PC-9 (cell line): Measurements from ENCODE around the gene TMEM252. TPM values are rescaled to one million over a fixed set of nuclear protein-coding genes. Genes with fewer than 3 reads are reported as not detected.

Experiments used
- BruUV-seq: library from RNA; stranded (reverse); fragments of 400-500 nt; replicated peaks from 2 replicates; lab custom pipeline; 2021; lab: Mats Ljungman, UMichigan
- CTCF ChIA-PET: fragments of 300-600 bp; sonication (Branson Sonifier 250); formaldehyde crosslinking; loops from one replicate; lab custom pipeline; 2022; ENCODE audit warnings: antibody characterized with exemption; lab: Charles Lee
- POLR2A ChIA-PET: fragments of 300-600 bp; sonication (Branson Sonifier 250); formaldehyde crosslinking; loops from one replicate; lab custom pipeline; 2022; ENCODE audit warnings: antibody characterized with exemption; ENCODE audit not compliant: unreplicated experiment; lab: Charles Lee
- DNase-seq, 2 experiments: peaks; one replicate each; pipeline versions ENCODE4 v3.0.0 to v3.0.0-alpha.2; 2015 to 2022; ENCODE audit warnings: mixed read lengths in 1 of 2
- H2AFZ ChIP-seq: fragments of 200-600 bp; sonication (generic); 2 replicates; pipeline ENCODE4 v1.8.1; 2017; ENCODE audit warnings: antibody characterized with exemption
- H3F3A ChIP-seq: fragments of 200-600 bp; sonication (generic); 2 replicates; pipeline ENCODE4 v1.8.1; 2017; ENCODE audit warnings: antibody characterized with exemption, mild to moderate bottlenecking, low read depth; ENCODE audit not compliant: insufficient read depth
- H3K27ac ChIP-seq: fragments of 200-600 bp; sonication (generic); 2 replicates; pipeline ENCODE4 v1.6.1; 2016; ENCODE audit warnings: mixed run types
- H3K27me3 ChIP-seq: fragments of 200-600 bp; sonication (generic); 2 replicates; pipeline ENCODE4 v1.6.1; 2016; ENCODE audit warnings: low read depth, mixed run types; ENCODE audit not compliant: insufficient read depth
- H3K36me3 ChIP-seq: fragments of 200-600 bp; sonication (generic); 2 replicates; pipeline ENCODE4 v1.6.1; 2016; ENCODE audit warnings: low read depth, mixed run types
- H3K4me1 ChIP-seq: fragments of 200-600 bp; sonication (generic); replicated peaks from 2 replicates; pipeline ENCODE4 v1.6.1; 2016; ENCODE audit warnings: mixed run types; ENCODE audit not compliant: insufficient read depth
- H3K4me2 ChIP-seq: fragments of 200-600 bp; sonication (generic); 2 replicates; pipeline ENCODE4 v1.6.1; 2017; ENCODE audit warnings: mixed run types
- H3K4me3 ChIP-seq: fragments of 200-600 bp; sonication (generic); 2 replicates; pipeline ENCODE4 v1.6.1; 2016; ENCODE audit warnings: mixed run types
- H3K79me2 ChIP-seq: fragments of 200-600 bp; sonication (generic); 2 replicates; pipeline ENCODE4 v1.6.1; 2017; ENCODE audit warnings: low read depth, mixed run types
- H3K9me2 ChIP-seq: fragments of 200-600 bp; sonication (generic); 2 replicates; pipeline ENCODE4 v1.8.1; 2017; ENCODE audit warnings: mild to moderate bottlenecking; ENCODE audit not compliant: insufficient read depth
- H3K9me3 ChIP-seq: fragments of 200-600 bp; sonication (generic); 2 replicates; pipeline ENCODE4 v1.8.1; 2016; ENCODE audit warnings: low read depth; ENCODE audit not compliant: insufficient read depth
- H4K20me1 ChIP-seq: fragments of 200-600 bp; sonication (generic); 2 replicates; pipeline ENCODE4 v1.8.1; 2017; ENCODE audit not compliant: insufficient read depth
- EZH2 ChIP-seq: fragments of 200-600 bp; sonication (generic); IDR thresholded peaks from 2 replicates; pipeline ENCODE4 v1.8.0; 2017; ENCODE audit warnings: antibody characterized with exemption, low read depth
- intact Hi-C: fragments of 100-400 bp; cut with micrococcal nuclease; formaldehyde crosslinking; loops from one replicate; pipeline ENCODE4 v1.10.0; 2022; ENCODE audit not compliant: unreplicated experiment
- total RNA-seq: library from RNA; stranded (reverse); gene quantifications from 2 replicates; pipeline ENCODE4 v1.2.3, GENCODE V29; 2021
- TF ChIP-seq, protein P1 (sequence below): fragments of 200-600 bp; sonication (generic); conservative IDR thresholded peaks from 2 replicates; pipeline ENCODE4 v1.6.1; 2017; ENCODE audit warnings: mixed run types, antibody characterized with exemption, mild to moderate bottlenecking, moderate library complexity

Gene TMEM252
- total RNA-seq, 1 experiment from 2014 or later, result not detected

- no peak for DNase-seq
- Histone ChIP-seq H3K4me1 (no peaks in the 10 kb centered on the region), H3K27ac (no peak overlapping the region), H3K79me2 (no peaks in the 10 kb centered on the region), H4K20me1 (no peaks in the 10 kb centered on the region), H3F3A (no peaks in the 10 kb centered on the region), H3K4me2 (no peak overlapping the region), H2AFZ (no peak overlapping the region), H3K9me2 (no peaks in the 10 kb centered on the region), H3K27me3 (peaks cover 8% of the 10 kb centered on the region; the same call in 1 of the 2 replicates), H3K9me3 (no peaks in the 10 kb centered on the region), H3K4me3 (no peak overlapping the region), H3K36me3 (no peaks in the 10 kb centered on the region)
- BruUV-seq, result no TSS peak
- intact Hi-C loops, result no loop called here
- TF ChIP-seq, protein P1, sequence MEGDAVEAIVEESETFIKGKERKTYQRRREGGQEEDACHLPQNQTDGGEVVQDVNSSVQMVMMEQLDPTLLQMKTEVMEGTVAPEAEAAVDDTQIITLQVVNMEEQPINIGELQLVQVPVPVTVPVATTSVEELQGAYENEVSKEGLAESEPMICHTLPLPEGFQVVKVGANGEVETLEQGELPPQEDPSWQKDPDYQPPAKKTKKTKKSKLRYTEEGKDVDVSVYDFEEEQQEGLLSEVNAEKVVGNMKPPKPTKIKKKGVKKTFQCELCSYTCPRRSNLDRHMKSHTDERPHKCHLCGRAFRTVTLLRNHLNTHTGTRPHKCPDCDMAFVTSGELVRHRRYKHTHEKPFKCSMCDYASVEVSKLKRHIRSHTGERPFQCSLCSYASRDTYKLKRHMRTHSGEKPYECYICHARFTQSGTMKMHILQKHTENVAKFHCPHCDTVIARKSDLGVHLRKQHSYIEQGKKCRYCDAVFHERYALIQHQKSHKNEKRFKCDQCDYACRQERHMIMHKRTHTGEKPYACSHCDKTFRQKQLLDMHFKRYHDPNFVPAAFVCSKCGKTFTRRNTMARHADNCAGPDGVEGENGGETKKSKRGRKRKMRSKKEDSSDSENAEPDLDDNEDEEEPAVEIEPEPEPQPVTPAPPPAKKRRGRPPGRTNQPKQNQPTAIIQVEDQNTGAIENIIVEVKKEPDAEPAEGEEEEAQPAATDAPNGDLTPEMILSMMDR, result no peak
- TF ChIP-seq EZH2, result no peak
- ChIA-PET POLR2A (no interaction called here), CTCF (no interaction called here)
Measured at GRCh38 chr9:68532131-68532530, 8.6 kb downstream of the TMEM252 start.

GRCh38 chr9:68530618-68531017 lies 10.1 kb downstream of the TMEM252 start:
- DNase-seq, result peak in 1 of 2 experiments; percentile 50

GRCh38 chr9:68523367-68523936 lies 17.2 kb downstream of the TMEM252 start:
- Histone ChIP-seq H3K36me3 (no peaks in the 10 kb centered on the region), H3K9me2 (no peaks in the 10 kb centered on the region), H2AFZ (no peak overlapping the region), H3K27me3 (peaks cover 16% of the 10 kb centered on the region; the same call in 1 of the 2 replicates), H3K27ac (no peak overlapping the region), H3K4me3 (no peak overlapping the region), H3F3A (no peaks in the 10 kb centered on the region), H3K9me3 (no peaks in the 10 kb centered on the region), H4K20me1 (no peaks in the 10 kb centered on the region), H3K4me2 (no peak overlapping the region), H3K79me2 (no peaks in the 10 kb centered on the region), H3K4me1 (no peaks in the 10 kb centered on the region)
- intact Hi-C loops, result no loop called here
- BruUV-seq, result no TSS peak
- TF ChIP-seq EZH2, result no peak
- TF ChIP-seq, protein P1, result no peak
- no peak for DNase-seq
- ChIA-PET CTCF (no interaction called here), POLR2A (no interaction called here)

More at GRCh38 chr9:68530618-68531017, 10.1 kb downstream of the TMEM252 start:
- Histone ChIP-seq H3K27me3 (peaks cover 5% of the 10 kb centered on the region; the same call in 1 of the 2 replicates), H4K20me1 (no peaks in the 10 kb centered on the region), H3K9me3 (no peaks in the 10 kb centered on the region), H2AFZ (peak overlapping the region; percentile 55; the same call in 1 of the 2 replicates), H3K4me1 (no peaks in the 10 kb centered on the region), H3K4me3 (no peak overlapping the region), H3F3A (no peaks in the 10 kb centered on the region), H3K36me3 (no peaks in the 10 kb centered on the region), H3K79me2 (no peaks in the 10 kb centered on the region), H3K4me2 (no peak overlapping the region), H3K27ac (no peak overlapping the region), H3K9me2 (no peaks in the 10 kb centered on the region)
- ChIA-PET CTCF (no interaction called here), POLR2A (no interaction called here)
- BruUV-seq, result no TSS peak
- intact Hi-C loops, result no loop called here
- TF ChIP-seq EZH2, result no peak
- TF ChIP-seq, protein P1, result no peak
